NB4 (cell line): ENCODE measurements around the gene F13A1.
"Not testable (repeated sequence)": the region's sequence is repeated elsewhere in the genome, so short reads cannot be mapped to it uniquely, and the experiment has no call there.

ENCODE experiments used
- DNase-seq: peaks from one replicate; pipeline ENCODE4 v3.0.0; 2010; ENCODE audit warnings: low read depth
- H3K4me3 ChIP-seq: one replicate; pipeline ENCODE4 v1.5.1; 2011; ENCODE audit warnings: mild to moderate bottlenecking, low read depth, low read length, moderate library complexity
- MYC ChIP-seq: IDR thresholded peaks from 2 replicates; pipeline ENCODE4 v1.6.1; 2011; ENCODE audit warnings: low read depth, low read length
- POLR2A ChIP-seq: IDR thresholded peaks from 2 replicates; pipeline ENCODE4 v1.6.1; 2011; ENCODE audit warnings: mild to moderate bottlenecking; ENCODE audit not compliant: insufficient read length; ENCODE audit errors: extremely low read depth
- TF ChIP-seq, protein P1 (sequence below): IDR thresholded peaks from 2 replicates; pipeline ENCODE4 v1.6.1; 2011; ENCODE audit warnings: low read depth, low read length
- TF ChIP-seq, protein P2 (sequence below): IDR thresholded peaks from one replicate; pipeline ENCODE4 v1.5.1; 2012; ENCODE audit warnings: low read depth, low read length

F13A1 gene

DNA sequence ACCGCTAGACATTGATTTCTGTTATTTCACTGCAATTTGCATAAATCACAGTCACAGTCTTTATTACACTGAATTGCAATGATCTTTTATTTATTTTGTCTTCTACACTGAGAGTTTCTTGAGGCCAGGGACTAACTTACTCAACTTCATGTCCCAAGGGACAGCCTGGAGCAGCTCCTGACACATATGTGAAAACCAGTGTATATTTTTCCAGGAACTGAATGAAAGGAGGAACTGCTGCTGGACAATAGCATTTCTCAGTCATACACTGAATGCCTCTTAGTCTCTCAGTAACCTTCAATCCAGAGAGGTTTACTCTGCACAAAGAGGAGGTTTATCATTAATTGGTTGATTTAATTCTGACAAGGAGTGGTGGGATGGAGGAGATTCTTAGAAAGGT lies 5.9 kb downstream of the F13A1 start:
- no peak overlapping the region for H3K4me3 ChIP-seq
- peak; percentile 54 for DNase-seq
- TF ChIP-seq, protein P1, sequence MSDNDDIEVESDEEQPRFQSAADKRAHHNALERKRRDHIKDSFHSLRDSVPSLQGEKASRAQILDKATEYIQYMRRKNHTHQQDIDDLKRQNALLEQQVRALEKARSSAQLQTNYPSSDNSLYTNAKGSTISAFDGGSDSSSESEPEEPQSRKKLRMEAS = no peak

DNA sequence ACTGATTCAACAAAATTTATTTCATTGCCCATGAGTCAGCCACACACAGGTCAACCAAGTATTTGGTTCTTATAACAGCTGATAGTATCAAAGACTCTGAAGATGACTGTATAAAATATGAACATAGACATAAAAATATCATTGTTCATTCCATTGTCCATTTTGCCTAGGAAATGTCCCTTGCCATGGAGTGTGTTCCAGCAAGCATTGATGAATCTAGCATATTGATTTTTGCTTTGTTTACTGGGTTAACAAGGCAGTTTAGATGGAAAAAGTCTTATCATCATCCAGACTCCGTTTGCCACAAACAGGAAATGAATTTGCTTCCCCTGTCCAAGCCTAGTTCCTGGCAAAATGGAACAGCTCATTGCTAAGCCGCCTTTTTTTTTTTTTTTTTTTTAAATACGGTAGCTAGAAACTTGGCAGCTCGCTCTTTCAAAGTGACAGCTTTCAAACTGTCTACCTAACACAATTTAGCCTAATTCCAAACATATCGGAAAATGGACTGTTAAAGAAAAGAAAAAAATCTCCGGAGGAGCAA lies 7.5 kb downstream of the F13A1 start:
- no peak overlapping the region for H3K4me3 ChIP-seq
- TF ChIP-seq, protein P2, sequence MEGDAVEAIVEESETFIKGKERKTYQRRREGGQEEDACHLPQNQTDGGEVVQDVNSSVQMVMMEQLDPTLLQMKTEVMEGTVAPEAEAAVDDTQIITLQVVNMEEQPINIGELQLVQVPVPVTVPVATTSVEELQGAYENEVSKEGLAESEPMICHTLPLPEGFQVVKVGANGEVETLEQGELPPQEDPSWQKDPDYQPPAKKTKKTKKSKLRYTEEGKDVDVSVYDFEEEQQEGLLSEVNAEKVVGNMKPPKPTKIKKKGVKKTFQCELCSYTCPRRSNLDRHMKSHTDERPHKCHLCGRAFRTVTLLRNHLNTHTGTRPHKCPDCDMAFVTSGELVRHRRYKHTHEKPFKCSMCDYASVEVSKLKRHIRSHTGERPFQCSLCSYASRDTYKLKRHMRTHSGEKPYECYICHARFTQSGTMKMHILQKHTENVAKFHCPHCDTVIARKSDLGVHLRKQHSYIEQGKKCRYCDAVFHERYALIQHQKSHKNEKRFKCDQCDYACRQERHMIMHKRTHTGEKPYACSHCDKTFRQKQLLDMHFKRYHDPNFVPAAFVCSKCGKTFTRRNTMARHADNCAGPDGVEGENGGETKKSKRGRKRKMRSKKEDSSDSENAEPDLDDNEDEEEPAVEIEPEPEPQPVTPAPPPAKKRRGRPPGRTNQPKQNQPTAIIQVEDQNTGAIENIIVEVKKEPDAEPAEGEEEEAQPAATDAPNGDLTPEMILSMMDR = no peak
- TF ChIP-seq, protein P1 = no peak
- TF ChIP-seq MYC = no peak
- DNase-seq = no peak

DNA sequence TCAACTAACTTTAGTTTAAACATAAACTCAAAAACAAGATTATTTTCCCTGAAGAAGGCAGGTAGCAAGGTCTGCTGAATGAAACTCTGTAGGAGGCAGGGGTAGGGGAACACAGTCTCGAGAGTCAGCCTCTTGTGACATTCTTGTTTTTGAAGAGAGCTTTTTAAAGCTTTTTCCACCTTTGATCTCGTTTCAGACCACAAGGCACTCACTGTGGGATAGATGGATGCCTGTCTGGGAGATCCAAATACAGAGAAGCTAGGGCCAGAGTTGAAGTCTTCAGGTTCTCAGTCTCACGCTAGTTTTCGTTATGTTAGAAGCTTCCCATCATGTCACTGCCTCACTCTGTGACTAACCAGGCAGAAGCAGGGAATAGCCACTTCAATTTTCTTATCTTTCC lies 14.9 kb downstream of the F13A1 start:
- TF ChIP-seq, protein P1 = no peak
- TF ChIP-seq, protein P2 = no peak
- TF ChIP-seq POLR2A (no peak), MYC (no peak)
- H3K4me3 ChIP-seq = no peak overlapping the region
- no peak for DNase-seq

DNA sequence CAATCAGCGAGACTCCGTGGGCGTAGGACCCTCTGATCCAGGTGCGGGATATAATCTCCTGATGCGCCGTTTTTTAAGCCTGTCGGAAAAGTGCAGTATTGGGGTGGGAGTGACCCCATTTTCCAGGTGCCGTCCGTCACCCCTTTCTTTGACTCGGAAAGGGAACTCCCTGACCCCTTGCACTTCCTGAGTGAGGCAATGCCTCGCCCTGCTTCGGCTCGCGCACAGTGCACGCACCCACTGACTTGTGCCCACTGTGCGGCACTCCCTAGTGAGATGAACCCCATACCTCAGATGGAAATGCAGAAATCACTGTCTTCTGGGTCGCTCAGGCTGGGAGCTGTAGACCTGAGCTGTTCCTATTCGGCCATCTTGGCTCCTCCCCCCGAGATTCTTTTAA lies 20.1 kb downstream of the F13A1 start:
- not testable (repeated sequence) for DNase-seq, H3K4me3 ChIP-seq

DNA sequence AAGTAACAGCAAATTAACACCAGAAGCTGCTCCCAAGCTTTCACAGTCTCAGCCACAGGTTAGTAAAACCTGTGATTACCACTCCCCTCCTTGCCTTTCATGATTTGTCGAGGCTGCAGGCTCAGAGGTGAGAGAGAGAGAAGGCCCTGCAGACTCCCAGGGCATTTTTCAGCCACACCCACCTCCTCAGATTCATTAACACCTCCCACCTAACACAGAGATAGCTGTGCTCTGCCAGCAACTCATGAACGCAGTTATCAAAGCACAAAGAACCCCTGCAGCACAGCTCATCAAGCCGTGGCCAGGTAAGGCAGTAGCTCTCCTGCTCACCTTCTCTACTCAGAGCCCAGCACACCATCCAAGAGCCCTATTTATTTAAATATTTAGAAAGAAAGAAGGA lies 27.1 kb downstream of the F13A1 start:
- TF ChIP-seq MYC (no peak), POLR2A (no peak)
- TF ChIP-seq, protein P2 = no peak
- TF ChIP-seq, protein P1 = no peak
- no peak for DNase-seq
- no peak overlapping the region for H3K4me3 ChIP-seq

DNA sequence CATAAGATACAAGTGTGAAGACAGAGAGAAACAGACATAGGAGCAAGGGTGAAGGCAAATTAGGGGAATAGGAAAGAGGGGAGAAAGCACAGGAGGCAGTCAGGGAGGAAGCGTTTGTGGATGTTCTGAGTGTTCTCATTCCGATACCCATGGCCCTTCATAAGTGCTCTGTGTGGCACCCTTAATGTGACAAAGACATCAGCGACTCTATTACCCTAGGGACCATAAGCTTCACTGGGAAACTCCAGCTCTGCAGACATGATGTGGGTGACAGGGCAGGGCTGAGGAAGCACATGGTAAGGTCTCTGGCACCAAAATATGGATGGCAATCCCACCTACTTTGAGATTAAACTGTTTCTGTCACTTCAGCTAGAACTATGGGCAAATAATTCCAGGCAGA lies 33.0 kb downstream of the F13A1 start:
- H3K4me3 ChIP-seq = no peak overlapping the region
- DNase-seq = no peak
- TF ChIP-seq, protein P2 = no peak
- TF ChIP-seq, protein P1 = no peak
- no peak for TF ChIP-seq POLR2A
- no peak for TF ChIP-seq MYC

DNA sequence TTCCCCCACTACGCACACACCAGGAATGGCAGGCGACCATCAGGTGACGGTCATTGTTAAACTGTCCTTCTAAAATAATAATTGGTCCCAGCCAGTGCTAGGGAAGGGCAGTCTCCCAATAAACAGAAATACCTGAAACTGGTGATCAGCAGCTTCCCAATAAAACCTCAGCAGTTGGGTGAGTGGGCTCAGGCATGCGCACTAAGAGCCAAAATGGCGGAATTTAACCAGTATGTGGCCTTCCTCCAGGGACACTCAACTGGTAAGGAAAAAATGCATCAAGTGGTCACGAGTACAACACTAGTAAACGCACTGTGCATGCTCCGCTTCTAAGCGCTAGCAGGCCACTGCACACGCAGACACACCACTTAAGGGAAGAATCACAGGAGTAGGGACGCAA lies 34.8 kb downstream of the F13A1 start:
- TF ChIP-seq, protein P1 = no peak
- TF ChIP-seq MYC (no peak), POLR2A (no peak)
- TF ChIP-seq, protein P2 = no peak
- DNase-seq = no peak
- no peak overlapping the region for H3K4me3 ChIP-seq
